ENCODE measurements around the gene PLXNC1. TPM values are rescaled to one million over a fixed set of nuclear protein-coding genes. Genes with fewer than 3 reads are reported as not detected.
A peak's percentile ranks its signal among the peaks of the same experiment; 100 is the strongest.

PLXNC1 gene
- total RNA-seq, 1 donor from 2014 or later: 7.2 TPM

DNA sequence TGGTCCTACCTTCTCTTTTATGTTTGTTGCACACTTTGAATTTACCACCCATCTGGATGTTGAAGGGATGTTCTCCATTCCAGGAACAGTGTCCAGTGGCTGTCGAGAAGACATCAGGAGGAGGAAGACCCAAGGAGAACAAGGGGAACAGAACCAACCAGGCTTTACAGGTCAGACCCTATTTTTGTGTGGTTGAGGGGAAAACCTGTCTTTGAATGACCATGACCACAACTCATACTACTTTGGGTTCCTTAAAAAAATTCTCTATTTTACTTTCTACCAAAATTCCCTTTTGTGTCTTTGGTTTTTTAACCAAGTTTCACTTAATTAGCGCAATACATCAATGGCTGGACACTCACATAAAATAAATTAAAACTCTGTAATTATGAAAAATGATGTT is 78.7 kb downstream of the PLXNC1 start:
- peaks cover 55% of the 10 kb centered on the region for H3K36me3 Mint-ChIP-seq (ENCODE audit: low read depth)
- no peak for DNase-seq (ENCODE audit: low spot score)

DNA sequence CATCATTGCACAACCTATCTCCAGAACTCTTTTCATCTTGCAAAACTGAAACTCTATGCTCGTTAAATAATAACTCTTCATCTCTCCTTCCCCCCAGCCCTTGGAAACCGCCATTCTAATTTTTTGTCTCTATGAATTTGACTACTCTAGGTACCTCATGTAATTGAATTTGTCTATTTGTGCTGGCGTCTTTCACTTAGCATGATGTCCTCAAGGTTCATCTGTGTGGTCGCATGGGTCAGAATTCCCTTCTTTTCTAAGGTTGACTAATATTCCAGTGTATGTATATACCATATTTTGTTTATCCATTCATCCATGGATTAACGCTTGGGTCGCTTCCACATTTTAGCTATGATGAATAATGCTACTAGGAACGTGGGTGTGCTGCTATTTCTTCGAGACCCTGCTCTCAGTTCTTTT is 80.1 kb downstream of the PLXNC1 start:
- DNase-seq (ENCODE audit: low spot score): no peak
- Mint-ChIP-seq H3K27ac (no peak overlapping the region), H3K36me3 (ENCODE audit: low read depth) (peaks cover 53% of the 10 kb centered on the region)

More for the DNA sequence above, 78.7 kb downstream of the PLXNC1 start:
- intact Hi-C loops (cut with micrococcal nuclease): no loop called here
- Mint-ChIP-seq H3K9me3 (no peaks in the 10 kb centered on the region), H3K4me1 (ENCODE audit: low read depth) (peaks cover 8% of the 10 kb centered on the region), H3K27me3 (ENCODE audit: low read depth) (no peaks in the 10 kb centered on the region), H3K27ac (no peak overlapping the region), H3K4me3 (ENCODE audit: low read depth) (no peak overlapping the region)

DNA sequence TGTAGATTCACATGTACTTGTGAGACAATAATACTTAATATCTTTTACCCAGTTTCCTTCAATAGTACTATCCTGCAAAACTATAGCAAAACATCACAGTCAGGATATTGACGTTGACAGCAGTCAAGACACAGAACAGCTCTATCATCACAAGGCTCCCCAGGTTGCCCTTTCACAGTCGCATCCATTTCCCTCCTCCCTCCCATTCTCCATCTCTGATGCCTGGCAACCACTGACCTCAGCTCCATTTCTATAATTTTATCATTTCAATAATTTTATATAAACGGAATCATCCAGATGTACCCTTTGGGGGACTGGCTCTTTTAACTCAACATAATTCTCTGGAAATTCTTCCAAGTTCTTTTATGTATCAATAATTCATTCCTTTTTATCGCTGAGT is 81.5 kb downstream of the PLXNC1 start:
- Mint-ChIP-seq H3K4me3 (ENCODE audit: low read depth) (no peak overlapping the region), H3K36me3 (ENCODE audit: low read depth) (peaks cover 49% of the 10 kb centered on the region), H3K9me3 (no peaks in the 10 kb centered on the region), H3K4me1 (ENCODE audit: low read depth) (peaks cover 8% of the 10 kb centered on the region), H3K27me3 (ENCODE audit: low read depth) (no peaks in the 10 kb centered on the region), H3K27ac (no peak overlapping the region)
- DNase-seq (ENCODE audit: low spot score): no peak
- intact Hi-C loops (cut with micrococcal nuclease): no loop called here

More for the DNA sequence above, 80.1 kb downstream of the PLXNC1 start:
- intact Hi-C loops (cut with micrococcal nuclease): no loop called here
- no peaks in the 10 kb centered on the region for H3K9me3 Mint-ChIP-seq
- H3K27me3 Mint-ChIP-seq (ENCODE audit: low read depth): no peaks in the 10 kb centered on the region
- peaks cover 8% of the 10 kb centered on the region for H3K4me1 Mint-ChIP-seq (ENCODE audit: low read depth)
- H3K4me3 Mint-ChIP-seq (ENCODE audit: low read depth): no peak overlapping the region

DNA sequence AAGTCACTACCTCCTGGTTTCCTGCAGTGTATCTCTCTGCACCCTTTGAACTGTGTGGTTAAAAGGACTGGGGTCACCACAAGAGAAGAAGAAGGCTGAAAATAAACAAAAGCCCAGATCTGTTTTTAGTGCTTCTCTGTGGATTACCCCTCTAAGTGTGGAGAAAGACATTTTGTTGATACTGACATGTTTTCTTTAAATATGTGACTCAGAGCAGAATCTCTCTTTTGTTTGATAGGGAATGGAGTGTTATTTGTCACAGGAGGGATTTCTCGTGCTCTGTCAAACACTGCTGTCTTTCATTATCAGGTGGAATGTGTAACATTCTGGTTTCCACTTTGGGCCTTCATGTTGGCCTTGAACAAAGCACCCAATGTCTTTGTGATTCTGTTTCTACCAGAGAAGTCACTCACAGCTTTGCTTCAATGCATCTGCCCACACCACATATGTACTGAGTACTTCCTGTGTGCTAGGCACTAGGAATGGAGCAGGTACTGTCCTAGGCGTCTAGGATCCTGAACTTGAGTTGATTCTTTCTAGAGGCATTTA is 82.1 kb downstream of the PLXNC1 start:
- Mint-ChIP-seq H3K4me3 (ENCODE audit: low read depth) (no peak overlapping the region), H3K9me3 (no peaks in the 10 kb centered on the region), H3K27ac (peak overlapping the region; percentile 30), H3K4me1 (ENCODE audit: low read depth) (peaks cover 8% of the 10 kb centered on the region), H3K36me3 (ENCODE audit: low read depth) (peaks cover 49% of the 10 kb centered on the region), H3K27me3 (ENCODE audit: low read depth) (no peaks in the 10 kb centered on the region)
- intact Hi-C loops (cut with micrococcal nuclease): no loop called here
- no peak for DNase-seq (ENCODE audit: low spot score)

DNA sequence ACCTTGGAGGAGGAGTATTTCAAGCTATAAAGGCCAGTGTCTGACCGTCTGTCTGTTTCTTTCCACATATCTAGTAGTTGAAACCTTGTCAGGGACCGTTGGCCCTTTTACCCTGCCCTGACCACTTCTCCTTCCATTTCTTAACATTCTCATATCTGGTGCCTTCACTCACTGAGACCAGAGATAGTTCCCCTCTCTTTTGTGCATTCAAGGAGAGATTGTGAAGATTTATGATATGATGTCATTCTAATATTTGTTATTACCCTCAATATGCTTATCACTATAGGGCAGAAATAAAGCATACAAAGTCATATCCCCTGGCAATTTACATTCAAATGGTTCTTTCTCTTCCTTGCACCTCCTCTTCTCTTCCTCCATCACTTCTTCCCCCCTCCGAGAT is 83.3 kb downstream of the PLXNC1 start:
- no peaks in the 10 kb centered on the region for H3K27me3 Mint-ChIP-seq (ENCODE audit: low read depth)
- H3K36me3 Mint-ChIP-seq (ENCODE audit: low read depth): peaks cover 49% of the 10 kb centered on the region
- peaks cover 8% of the 10 kb centered on the region for H3K4me1 Mint-ChIP-seq (ENCODE audit: low read depth)
- intact Hi-C loops (cut with micrococcal nuclease): no loop called here
- no peaks in the 10 kb centered on the region for H3K9me3 Mint-ChIP-seq
- no peak for DNase-seq (ENCODE audit: low spot score)
- no peak overlapping the region for H3K27ac Mint-ChIP-seq
- H3K4me3 Mint-ChIP-seq (ENCODE audit: low read depth): no peak overlapping the region

DNA sequence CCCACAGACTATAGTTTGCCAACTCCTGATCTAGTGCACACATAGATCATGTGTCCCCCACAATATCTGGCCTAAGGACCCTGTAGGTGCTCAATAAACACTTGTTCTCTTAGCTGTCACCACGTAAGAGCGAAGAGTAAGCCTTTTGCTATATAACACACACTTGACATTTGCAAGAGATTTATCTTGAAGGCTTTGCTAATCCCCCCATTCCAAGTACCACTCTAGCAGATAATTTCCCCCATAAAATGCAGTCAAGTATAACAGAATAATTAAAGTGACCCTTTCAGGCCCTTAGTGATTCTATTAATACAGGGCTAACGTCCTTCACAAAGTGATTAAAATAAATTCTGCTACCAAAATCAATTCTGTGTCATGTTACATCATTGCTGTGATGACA is 87.5 kb downstream of the PLXNC1 start:
- Mint-ChIP-seq H3K27me3 (ENCODE audit: low read depth) (no peaks in the 10 kb centered on the region), H3K36me3 (ENCODE audit: low read depth) (peaks cover 46% of the 10 kb centered on the region), H3K27ac (no peak overlapping the region), H3K4me1 (ENCODE audit: low read depth) (no peaks in the 10 kb centered on the region), H3K4me3 (ENCODE audit: low read depth) (no peak overlapping the region), H3K9me3 (no peaks in the 10 kb centered on the region)
- DNase-seq (ENCODE audit: low spot score): no peak
- intact Hi-C loops (cut with micrococcal nuclease): no loop called here

DNA sequence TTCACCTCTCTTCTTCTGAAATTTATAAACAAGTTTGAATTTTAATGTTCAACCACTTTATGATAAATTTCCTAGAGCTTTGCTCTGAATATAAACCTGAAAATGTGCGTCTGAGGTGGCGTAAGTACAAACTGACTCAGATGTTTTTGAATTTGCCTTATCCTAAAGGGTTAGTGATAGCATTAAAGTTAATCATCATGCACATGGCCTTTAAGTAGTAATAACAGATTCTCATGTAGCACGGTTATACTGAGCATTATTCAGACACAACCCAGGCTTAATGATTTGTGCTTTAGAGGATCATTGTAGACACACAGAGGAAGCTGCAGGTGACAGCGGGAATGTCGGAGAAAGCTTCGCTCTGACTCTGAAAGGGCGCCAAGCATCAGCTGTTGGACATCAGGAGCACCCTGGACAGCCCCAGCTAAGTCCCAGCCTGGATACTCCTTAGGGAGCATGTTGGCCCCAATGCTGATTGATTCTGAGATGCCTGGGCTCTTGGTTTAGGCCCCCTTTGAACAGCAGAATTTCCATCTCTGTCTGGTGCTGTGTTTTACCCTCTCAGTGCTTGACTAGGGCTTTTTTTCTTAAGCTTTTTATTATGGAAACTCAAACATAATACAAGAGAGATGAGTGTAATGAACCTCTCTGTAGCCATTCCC is 91.1 kb downstream of the PLXNC1 start:
- intact Hi-C loops (cut with micrococcal nuclease): no loop called here
- no peaks in the 10 kb centered on the region for H3K9me3 Mint-ChIP-seq
- no peak overlapping the region for H3K27ac Mint-ChIP-seq
- no peaks in the 10 kb centered on the region for H3K27me3 Mint-ChIP-seq (ENCODE audit: low read depth)
- no peak for DNase-seq (ENCODE audit: low spot score)
- peaks cover 56% of the 10 kb centered on the region for H3K36me3 Mint-ChIP-seq (ENCODE audit: low read depth)
- H3K4me1 Mint-ChIP-seq (ENCODE audit: low read depth): peaks cover 6% of the 10 kb centered on the region
- H3K4me3 Mint-ChIP-seq (ENCODE audit: low read depth): no peak overlapping the region

DNA sequence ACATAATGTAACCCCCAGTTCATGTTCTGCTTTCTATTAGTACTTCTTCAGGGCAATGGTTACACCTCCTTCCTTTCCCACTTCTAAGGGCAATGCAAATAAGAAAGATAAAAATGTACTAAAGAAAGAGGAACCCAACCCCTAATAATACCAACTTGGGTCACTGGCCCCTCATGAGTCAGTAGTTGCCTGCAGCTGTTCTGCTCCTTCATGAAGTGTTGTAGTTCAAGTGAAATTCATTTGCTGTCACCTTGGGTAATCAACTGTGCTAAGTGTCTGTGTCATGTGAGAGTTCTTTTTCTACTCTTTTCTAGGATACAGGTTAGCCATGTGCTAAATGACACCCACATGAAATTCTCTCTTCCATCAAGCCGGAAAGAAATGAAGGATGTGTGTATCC is 91.8 kb downstream of the PLXNC1 start:
- Mint-ChIP-seq H3K27me3 (ENCODE audit: low read depth) (no peaks in the 10 kb centered on the region), H3K4me3 (ENCODE audit: low read depth) (no peak overlapping the region), H3K4me1 (ENCODE audit: low read depth) (peaks cover 13% of the 10 kb centered on the region), H3K27ac (no peak overlapping the region), H3K9me3 (no peaks in the 10 kb centered on the region), H3K36me3 (ENCODE audit: low read depth) (peaks cover 63% of the 10 kb centered on the region)
- no peak for DNase-seq (ENCODE audit: low spot score)
- intact Hi-C loops (cut with micrococcal nuclease): loop anchor here (5.0 kb wide), 1 partner anchor 33 kb away; no protein-coding TSS in a partner anchor

DNA sequence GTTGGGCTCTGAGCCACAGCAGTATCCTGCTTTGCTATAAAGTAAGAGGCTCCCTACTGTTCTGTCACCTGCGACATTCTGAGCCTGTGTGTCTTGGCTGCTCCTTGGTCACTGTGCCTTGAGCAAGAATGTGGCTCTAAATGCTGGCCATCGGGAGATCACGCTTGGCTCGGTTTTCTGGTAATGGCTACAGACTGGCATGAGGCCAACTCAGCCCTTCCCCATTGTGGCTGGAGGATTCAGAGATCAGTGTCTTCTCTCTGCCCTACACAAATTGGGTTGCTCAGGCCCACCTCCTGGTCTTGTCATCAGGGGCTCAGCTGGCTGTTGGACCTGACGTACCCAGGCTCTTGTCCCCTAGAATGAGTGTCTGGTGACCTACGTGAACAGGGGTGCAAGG is 94.5 kb downstream of the PLXNC1 start:
- Mint-ChIP-seq H3K36me3 (ENCODE audit: low read depth) (peaks cover 62% of the 10 kb centered on the region), H3K4me1 (ENCODE audit: low read depth) (peaks cover 29% of the 10 kb centered on the region), H3K9me3 (no peaks in the 10 kb centered on the region), H3K4me3 (ENCODE audit: low read depth) (no peak overlapping the region), H3K27ac (no peak overlapping the region), H3K27me3 (ENCODE audit: low read depth) (no peaks in the 10 kb centered on the region)
- no peak for DNase-seq (ENCODE audit: low spot score)
- intact Hi-C loops (cut with micrococcal nuclease): loop anchor here (5.0 kb wide), 1 partner anchor 36 kb away; no protein-coding TSS in a partner anchor

DNA sequence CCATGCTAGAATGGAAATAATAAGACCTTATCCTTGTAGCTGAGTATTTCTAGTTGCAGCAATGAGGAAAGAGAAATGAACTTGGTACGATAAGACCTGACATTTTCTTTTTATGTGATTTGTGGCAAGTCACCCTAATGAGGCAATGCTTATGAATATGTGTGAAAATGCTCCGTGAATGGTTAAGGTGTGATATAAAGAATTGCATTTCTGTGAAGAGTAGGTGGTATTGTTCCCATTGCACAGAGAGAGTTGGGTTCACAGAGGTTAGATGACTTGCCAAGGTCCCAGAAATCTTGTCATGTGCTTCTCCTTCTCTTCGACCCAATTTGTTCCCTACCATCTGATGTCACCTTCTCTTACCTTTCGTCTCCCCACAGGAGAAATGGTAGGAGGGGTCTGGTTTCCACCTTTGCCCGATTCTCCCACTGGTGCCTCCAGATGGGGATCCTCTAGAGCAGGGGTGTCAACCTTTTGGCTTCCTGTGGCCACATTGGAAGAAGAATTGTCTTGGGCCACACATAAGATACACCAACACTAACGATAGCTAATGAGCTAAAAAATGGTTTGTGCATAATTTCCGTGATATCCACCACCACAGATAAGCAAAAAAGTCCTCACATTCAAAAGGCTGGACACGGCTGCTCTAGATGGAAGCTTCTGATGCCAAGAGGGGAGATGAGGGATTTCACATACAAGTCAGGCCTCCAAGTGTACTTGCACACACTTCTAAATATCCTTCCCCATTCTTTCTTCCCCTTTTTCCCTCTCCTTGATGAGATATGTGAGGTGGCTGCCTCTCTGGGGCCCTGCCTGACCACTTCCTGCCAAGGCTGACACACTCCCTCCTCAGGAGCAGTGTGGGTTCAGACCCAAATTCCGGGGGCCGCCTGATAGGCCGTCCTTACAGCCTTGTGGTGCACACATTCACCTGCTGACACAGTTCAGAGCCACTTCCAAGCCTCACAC is 96.1 kb downstream of the PLXNC1 start:
- DNase-seq (ENCODE audit: low spot score): peak; percentile 25
- Mint-ChIP-seq H3K4me3 (ENCODE audit: low read depth) (peak overlapping the region; percentile 22), H3K36me3 (ENCODE audit: low read depth) (peaks cover 66% of the 10 kb centered on the region), H3K4me1 (ENCODE audit: low read depth) (peaks cover 29% of the 10 kb centered on the region), H3K27me3 (ENCODE audit: low read depth) (no peaks in the 10 kb centered on the region), H3K9me3 (no peaks in the 10 kb centered on the region), H3K27ac (peak overlapping the region; percentile 55)
- intact Hi-C loops (cut with micrococcal nuclease): loop anchor here (5.0 kb wide), 1 partner anchor 37 kb away; no protein-coding TSS in a partner anchor

DNA sequence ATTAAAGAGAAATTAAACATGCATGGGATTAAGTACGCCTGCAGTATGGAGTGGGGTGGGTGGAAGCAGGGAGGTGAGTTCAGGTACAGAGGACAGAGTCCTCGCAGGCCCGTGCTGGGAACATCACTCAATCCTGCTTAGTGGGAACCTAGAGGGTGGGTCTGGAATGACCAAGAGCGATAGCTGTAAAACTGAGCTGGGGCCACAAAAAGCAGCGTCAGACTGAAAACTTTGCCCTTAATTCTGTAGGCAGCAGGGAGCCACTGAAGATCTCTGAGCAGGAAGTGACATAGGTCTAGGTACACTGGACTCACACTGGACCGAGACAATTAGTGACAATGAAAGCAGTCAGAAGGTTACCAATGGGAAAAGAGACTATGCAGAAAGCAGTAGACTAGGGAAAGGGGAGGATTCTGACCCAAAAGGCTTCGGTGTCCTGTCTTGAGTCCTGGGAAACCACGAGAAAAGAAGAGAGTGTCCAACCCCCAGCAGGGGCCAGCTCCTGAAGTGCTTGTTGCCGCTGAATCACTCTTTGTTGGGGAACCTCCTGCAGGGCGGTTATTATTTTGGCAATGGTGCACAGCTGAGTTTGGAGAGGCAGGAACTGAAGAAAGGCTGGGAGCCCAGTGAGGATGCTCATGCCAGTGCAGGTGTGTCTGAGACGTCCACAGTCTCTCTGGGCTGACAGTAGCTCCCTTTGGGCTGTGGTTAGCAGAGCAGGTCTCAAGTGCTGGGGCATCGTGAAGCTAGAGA is 97.4 kb downstream of the PLXNC1 start:
- peaks cover 29% of the 10 kb centered on the region for H3K4me1 Mint-ChIP-seq (ENCODE audit: low read depth)
- H3K4me3 Mint-ChIP-seq (ENCODE audit: low read depth): no peak overlapping the region
- intact Hi-C loops (cut with micrococcal nuclease): no loop called here
- DNase-seq (ENCODE audit: low spot score): no peak
- H3K27me3 Mint-ChIP-seq (ENCODE audit: low read depth): no peaks in the 10 kb centered on the region
- H3K27ac Mint-ChIP-seq: no peak overlapping the region
- peaks cover 59% of the 10 kb centered on the region for H3K36me3 Mint-ChIP-seq (ENCODE audit: low read depth)
- H3K9me3 Mint-ChIP-seq: no peaks in the 10 kb centered on the region

DNA sequence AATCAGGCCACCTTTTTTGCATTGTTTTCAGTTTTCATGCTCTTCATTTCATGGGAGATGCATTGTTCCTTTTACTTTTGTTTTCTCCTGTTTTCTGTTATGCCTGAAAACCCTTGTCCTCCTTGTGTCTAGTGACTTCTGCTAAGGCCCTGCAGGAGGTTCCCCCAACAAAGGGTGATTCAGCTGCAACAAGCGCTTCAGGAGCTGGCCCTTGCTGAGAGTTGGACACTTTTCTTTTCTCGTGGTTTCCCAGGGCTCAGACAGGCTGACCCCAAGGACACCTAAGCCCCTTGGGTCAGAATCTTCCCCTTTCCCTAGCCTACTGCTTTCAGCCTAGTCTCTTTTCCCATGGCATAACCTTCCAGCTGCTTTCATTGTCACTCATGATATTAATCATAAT is 98.9 kb downstream of the PLXNC1 start:
- no peak overlapping the region for H3K27ac Mint-ChIP-seq
- intact Hi-C loops (cut with micrococcal nuclease): no loop called here
- no peaks in the 10 kb centered on the region for H3K27me3 Mint-ChIP-seq (ENCODE audit: low read depth)
- peaks cover 50% of the 10 kb centered on the region for H3K36me3 Mint-ChIP-seq (ENCODE audit: low read depth)
- H3K4me1 Mint-ChIP-seq (ENCODE audit: low read depth): peaks cover 29% of the 10 kb centered on the region
- no peaks in the 10 kb centered on the region for H3K9me3 Mint-ChIP-seq
- no peak for DNase-seq (ENCODE audit: low spot score)
- H3K4me3 Mint-ChIP-seq (ENCODE audit: low read depth): no peak overlapping the region
